IMR-90 (cell line): Measurements from ENCODE around the gene TEDDM1. TPM values are rescaled to one million over a fixed set of nuclear protein-coding genes. Genes with fewer than 3 reads are reported as not detected.

Experiments used
- ATAC-seq: fragments of 200-7000 bp; cut with Tn5 transposase; 2 replicates; pipeline ENCODE4 v1.9.1; 2020; ENCODE audit warnings: low read depth, mild to moderate bottlenecking, moderate library complexity
- BruUV-seq: library from RNA; stranded (reverse); fragments of 400-500 nt; replicated peaks from 2 replicates; lab custom pipeline; 2021; lab: Mats Ljungman, UMichigan
- CTCF ChIA-PET: fragments of 300-600 bp; formaldehyde crosslinking; extraction: SDS; loops from one replicate; lab custom pipeline; 2021; ENCODE audit warnings: antibody characterized with exemption; lab: Yijun Ruan, JAX
- POLR2A ChIA-PET: fragments of 300-600 bp; sonication (Branson Sonifier 250); formaldehyde crosslinking; loops from one replicate; lab custom pipeline; 2022; ENCODE audit warnings: antibody characterized with exemption; ENCODE audit not compliant: unreplicated experiment; lab: Charles Lee
- DNase-seq: peaks from one replicate; pipeline ENCODE4 v3.0.0; 2013
- H2AFZ ChIP-seq: replicated peaks from 2 replicates; pipeline ENCODE3; 2013; ENCODE audit warnings: low read length, mild to moderate bottlenecking; ENCODE audit not compliant: poor library complexity
- H2AK5ac ChIP-seq: 2 replicates; pipeline ENCODE4 v1.6.1; 2013; ENCODE audit warnings: low read depth, low read length, inconsistent platforms
- H2AK9ac ChIP-seq: replicated peaks from 2 replicates; pipeline ENCODE3; 2013; ENCODE audit warnings: mild to moderate bottlenecking, low read depth, low read length, moderate library complexity; ENCODE audit not compliant: poor library complexity
- H2BK120ac ChIP-seq: 2 replicates; pipeline ENCODE4 v1.6.1; 2013; ENCODE audit warnings: low read depth, low read length, inconsistent platforms
- H2BK15ac ChIP-seq: 3 replicates; pipeline ENCODE4 v1.6.1; 2013; ENCODE audit warnings: low read depth, low read length, inconsistent platforms
- H2BK20ac ChIP-seq: 2 replicates; pipeline ENCODE4 v1.6.1; 2013; ENCODE audit warnings: low read depth, mild to moderate bottlenecking, inconsistent platforms, low read length, moderate library complexity
- H2BK5ac ChIP-seq: 2 replicates; pipeline ENCODE4 v1.6.1; 2013; ENCODE audit warnings: mild to moderate bottlenecking, low read depth, low read length, inconsistent platforms; ENCODE audit not compliant: poor library complexity, severe bottlenecking
- H3K14ac ChIP-seq: replicated peaks from 2 replicates; pipeline ENCODE4 v1.6.1; 2013; ENCODE audit warnings: low read depth, low read length, inconsistent platforms
- H3K18ac ChIP-seq: 2 replicates; pipeline ENCODE4 v1.6.1; 2013; ENCODE audit warnings: low read depth, low read length, control low read depth
- H3K23ac ChIP-seq: 2 replicates; pipeline ENCODE4 v1.6.1; 2013; ENCODE audit warnings: low read depth, low read length, inconsistent platforms
- H3K27ac ChIP-seq: 2 replicates; pipeline ENCODE4 v1.5.1; 2013; ENCODE audit warnings: mild to moderate bottlenecking, control low read depth, low read length; ENCODE audit not compliant: insufficient read depth
- H3K27me3 ChIP-seq: 2 replicates; pipeline ENCODE4 v1.6.1; 2013; ENCODE audit warnings: low read length; ENCODE audit not compliant: control insufficient read depth, insufficient read depth
- H3K36me3 ChIP-seq: 2 replicates; pipeline ENCODE4 v1.6.1; 2013; ENCODE audit warnings: low read length, mixed read lengths; ENCODE audit not compliant: control insufficient read depth, insufficient read depth
- H3K4ac ChIP-seq: 2 replicates; pipeline ENCODE4 v1.6.1; 2013; ENCODE audit warnings: low read depth, low read length, inconsistent platforms
- H3K4me1 ChIP-seq: 2 replicates; pipeline ENCODE4 v1.6.1; 2013; ENCODE audit warnings: low read length, mixed read lengths; ENCODE audit not compliant: control insufficient read depth, insufficient read depth
- H3K4me2 ChIP-seq: 2 replicates; pipeline ENCODE4 v1.6.1; 2013; ENCODE audit warnings: low read depth, mild to moderate bottlenecking, control low read depth, low read length, moderate library complexity
- H3K4me3 ChIP-seq: 2 replicates; pipeline ENCODE4 v1.5.1; 2013; ENCODE audit warnings: low read depth, mild to moderate bottlenecking, control low read depth, low read length, moderate library complexity; ENCODE audit not compliant: insufficient read depth
- H3K56ac ChIP-seq: 2 replicates; pipeline ENCODE4 v1.6.1; 2013; ENCODE audit warnings: low read length, inconsistent platforms; ENCODE audit not compliant: insufficient read depth; ENCODE audit errors: extremely low read depth
- H3K79me1 ChIP-seq, 2 experiments: 2 replicates each; pipeline ENCODE4 v1.6.1; 2013; ENCODE audit warnings: low read length in 2 of 2, inconsistent platforms in 1 of 2, low read depth in 1 of 2
- H3K9ac ChIP-seq: 2 replicates; pipeline ENCODE4 v1.6.1; 2013; ENCODE audit warnings: low read depth, low read length, control low read depth
- H3K9me1 ChIP-seq: 2 replicates; pipeline ENCODE4 v1.6.1; 2013; ENCODE audit warnings: low read length, inconsistent platforms; ENCODE audit not compliant: insufficient read depth
- H3K9me3 ChIP-seq: 2 replicates; pipeline ENCODE4 v1.6.1; 2013; ENCODE audit warnings: low read length; ENCODE audit not compliant: control insufficient read depth, insufficient read depth
- H4K20me1 ChIP-seq: 2 replicates; pipeline ENCODE4 v1.6.1; 2013; ENCODE audit warnings: low read length, inconsistent platforms; ENCODE audit not compliant: insufficient read depth
- H4K5ac ChIP-seq: 2 replicates; pipeline ENCODE4 v1.6.1; 2013; ENCODE audit warnings: mild to moderate bottlenecking, low read depth, low read length, control low read depth
- H4K8ac ChIP-seq, 2 experiments: 2 replicates each; pipeline ENCODE4 v1.6.1; 2013; ENCODE audit warnings: low read depth in 2 of 2, low read length in 2 of 2, control low read depth in 1 of 2, inconsistent platforms in 1 of 2
- H4K91ac ChIP-seq: 2 replicates; pipeline ENCODE4 v1.6.1; 2013; ENCODE audit warnings: low read depth, low read length, inconsistent platforms; ENCODE audit not compliant: insufficient read depth
- BHLHE40 ChIP-seq: fragments of 150-350 bp; IDR thresholded peaks from 2 replicates; pipeline ENCODE4 v1.6.1; 2016; ENCODE audit warnings: mild to moderate bottlenecking, low read depth, low read length
- CEBPB ChIP-seq: IDR thresholded peaks from 2 replicates; pipeline ENCODE4 v1.6.1; 2012; ENCODE audit warnings: low read depth, low read length, improper control_type of control experiment
- CHD1 ChIP-seq: IDR thresholded peaks from 2 replicates; pipeline ENCODE4 v1.6.1; 2012; ENCODE audit warnings: low read depth, low read length, improper control_type of control experiment
- MAFK ChIP-seq: IDR thresholded peaks from 2 replicates; pipeline ENCODE4 v1.6.1; 2012; ENCODE audit warnings: low read depth, low read length, improper control_type of control experiment
- MXI1 ChIP-seq: IDR thresholded peaks from 2 replicates; pipeline ENCODE4 v1.6.1; 2012; ENCODE audit warnings: low read depth, mild to moderate bottlenecking, low read length, moderate library complexity, borderline replicate concordance
- NFE2L2 ChIP-seq: fragments of 150-350 bp; IDR thresholded peaks from 2 replicates; pipeline ENCODE4 v1.6.1; 2016; ENCODE audit warnings: low read depth, mild to moderate bottlenecking, low read length
- POLR2A ChIP-seq: IDR thresholded peaks from 2 replicates; pipeline ENCODE4 v1.6.1; 2012; ENCODE audit warnings: mild to moderate bottlenecking, low read depth, low read length
- RAD21 ChIP-seq: IDR thresholded peaks from 2 replicates; pipeline ENCODE4 v1.6.1; 2012; ENCODE audit warnings: low read length, improper control_type of control experiment
- RCOR1 ChIP-seq: IDR thresholded peaks from 2 replicates; pipeline ENCODE4 v1.6.1; 2012; ENCODE audit warnings: mild to moderate bottlenecking, low read length, improper control_type of control experiment; ENCODE audit not compliant: insufficient replicate concordance
- RFX5 ChIP-seq: IDR thresholded peaks from 2 replicates; pipeline ENCODE4 v1.8.0; 2012; ENCODE audit warnings: low read depth, mild to moderate bottlenecking, low read length, moderate library complexity
- WGBS, 2 experiments: methylation state at CpG; one replicate each; pipeline versions ENCODE4 v1.1.5 to v1.1.7; 2013; ENCODE audit warnings: missing lambda C conversion rate in 2 of 2; ENCODE audit not compliant: insufficient read length in 1 of 2; ENCODE audit errors: extremely low coverage in 2 of 2; 5-methylcytosine and 5-hydroxymethylcytosine counted together
- dilution Hi-C: fragments of 300-500 bp; cut with HindIII; formaldehyde crosslinking; loops from one replicate; pipeline ENCODE4 v1.14.3; 2018; ENCODE audit warnings: low sequenced_read_pairs; ENCODE audit not compliant: unreplicated experiment
- in situ Hi-C: fragments of 300-500 bp; cut with MboI; formaldehyde crosslinking; loops from 3 replicates; pipeline ENCODE4 v1.14.3; 2019; ENCODE audit warnings: low sequenced_read_pairs, inconsistent platforms, mixed read lengths
- intact Hi-C: fragments of 100-400 bp; cut with micrococcal nuclease; formaldehyde crosslinking; loops from 2 replicates; pipeline ENCODE4 v1.10.0; 2022
- polyA plus RNA-seq, 3 experiments: library from polyadenylated mRNA; depleted of rRNA; stranded (reverse); fragments of >200 nt; gene quantifications; 2 replicates each; pipeline ENCODE4 v1.2.3, GENCODE V29; 2012; ENCODE audit warnings: low replicate concordance in 1 of 3
- total RNA-seq: library from RNA; depleted of rRNA; stranded (reverse); fragments of >200 nt; gene quantifications from 2 replicates; pipeline ENCODE4 v1.2.3, GENCODE V29; 2012
- TF ChIP-seq, protein P1 (sequence below): conservative IDR thresholded peaks from 2 replicates; pipeline ENCODE4 v1.5.1; 2012; ENCODE audit warnings: mild to moderate bottlenecking, low read depth, low read length, improper control_type of control experiment

Gene TEDDM1
- total and polyA plus RNA-seq, 2 of the 4 experiments (the other 2 are of a cell fraction): not detected

DNA sequence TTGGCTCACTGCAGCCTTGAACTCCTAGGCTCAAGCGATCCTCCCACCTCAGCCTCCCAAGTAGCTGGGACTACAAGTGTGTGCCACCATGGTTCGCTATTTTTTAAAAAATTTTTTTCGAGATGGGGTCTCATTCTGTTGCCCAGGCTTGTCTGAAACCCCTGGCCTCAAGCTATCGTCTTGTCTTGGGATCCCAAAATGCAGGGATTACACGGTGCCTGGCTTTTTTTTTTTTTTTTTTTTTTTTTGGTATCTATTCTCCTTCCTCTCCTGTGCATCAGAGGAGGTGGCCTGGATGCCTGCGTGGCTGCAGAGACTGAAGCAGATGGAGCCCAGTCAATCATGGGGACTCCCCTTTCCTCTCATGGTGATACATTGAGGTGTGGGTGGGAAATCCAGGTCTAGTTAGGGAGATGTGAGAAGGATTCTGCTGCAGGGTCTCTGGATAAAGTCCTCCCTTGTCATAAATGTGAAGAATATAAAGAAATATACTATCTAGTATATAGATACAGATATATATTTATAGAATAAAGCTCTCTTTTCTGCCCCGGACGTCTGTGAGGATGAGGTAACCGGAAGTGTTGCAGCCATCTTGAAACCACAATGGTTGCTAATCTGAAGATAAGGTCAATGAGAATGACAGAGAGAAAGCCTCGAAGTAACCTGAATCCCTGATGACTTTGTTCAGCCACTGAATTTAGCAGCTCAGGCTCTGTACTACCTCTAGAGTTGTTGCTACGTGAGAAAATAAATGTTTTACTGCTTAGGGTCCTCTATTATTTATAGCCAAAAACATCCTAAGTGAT, 30.0 kb upstream of the TEDDM1 start:
- Histone ChIP-seq H4K20me1 (no peaks in the 10 kb centered on the region), H4K8ac (no peak overlapping the region), H3K27ac (no peak overlapping the region), H3K14ac (no peak overlapping the region), H3K23ac (no peak overlapping the region), H2AK5ac (no peak overlapping the region), H3K18ac (no peak overlapping the region), H3K27me3 (no peaks in the 10 kb centered on the region), H3K36me3 (no peaks in the 10 kb centered on the region), H2AK9ac (no peak overlapping the region), H3K4ac (no peak overlapping the region), H2BK5ac (no peak overlapping the region), H3K56ac (no peak overlapping the region), H3K79me1 (no peaks in the 10 kb centered on the region), H3K4me2 (no peak overlapping the region), H3K4me3 (no peak overlapping the region), H3K9me1 (no peaks in the 10 kb centered on the region), H3K4me1 (no peaks in the 10 kb centered on the region), H4K5ac (no peak overlapping the region), H3K9me3 (no peaks in the 10 kb centered on the region), H2AFZ (no peak overlapping the region), H2BK15ac (no peak overlapping the region), H3K9ac (no peak overlapping the region), H2BK120ac (no peak overlapping the region), H2BK20ac (no peak overlapping the region), H4K91ac (no peak overlapping the region)
- intact Hi-C loops: no loop called here
- TF ChIP-seq, protein P1, sequence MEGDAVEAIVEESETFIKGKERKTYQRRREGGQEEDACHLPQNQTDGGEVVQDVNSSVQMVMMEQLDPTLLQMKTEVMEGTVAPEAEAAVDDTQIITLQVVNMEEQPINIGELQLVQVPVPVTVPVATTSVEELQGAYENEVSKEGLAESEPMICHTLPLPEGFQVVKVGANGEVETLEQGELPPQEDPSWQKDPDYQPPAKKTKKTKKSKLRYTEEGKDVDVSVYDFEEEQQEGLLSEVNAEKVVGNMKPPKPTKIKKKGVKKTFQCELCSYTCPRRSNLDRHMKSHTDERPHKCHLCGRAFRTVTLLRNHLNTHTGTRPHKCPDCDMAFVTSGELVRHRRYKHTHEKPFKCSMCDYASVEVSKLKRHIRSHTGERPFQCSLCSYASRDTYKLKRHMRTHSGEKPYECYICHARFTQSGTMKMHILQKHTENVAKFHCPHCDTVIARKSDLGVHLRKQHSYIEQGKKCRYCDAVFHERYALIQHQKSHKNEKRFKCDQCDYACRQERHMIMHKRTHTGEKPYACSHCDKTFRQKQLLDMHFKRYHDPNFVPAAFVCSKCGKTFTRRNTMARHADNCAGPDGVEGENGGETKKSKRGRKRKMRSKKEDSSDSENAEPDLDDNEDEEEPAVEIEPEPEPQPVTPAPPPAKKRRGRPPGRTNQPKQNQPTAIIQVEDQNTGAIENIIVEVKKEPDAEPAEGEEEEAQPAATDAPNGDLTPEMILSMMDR: no peak
- TF ChIP-seq CHD1 (no peak), BHLHE40 (no peak), RAD21 (no peak), RCOR1 (no peak), MXI1 (no peak), CEBPB (no peak), MAFK (no peak), RFX5 (no peak), POLR2A (no peak), NFE2L2 (no peak)
- 36% methylated on average over 2 of the region's 11 CpGs; no CpG with 5 or more reads in 1 of the 2 experiments for WGBS, 2 experiments
- dilution Hi-C loops: no loop called here
- ChIA-PET CTCF (no interaction called here), POLR2A (no interaction called here)
- in situ Hi-C loops: no loop called here
- no TSS peak for BruUV-seq
- DNase-seq (peak; percentile 42), ATAC-seq (no peak)
